HG02798 (cell line): Measurements from ENCODE around the gene FGD1.

ENCODE experiments used
- ATAC-seq: cut with Tn5 transposase; IDR thresholded peaks from one replicate; pipeline ENCODE4 v1.9.1; 2021; ENCODE audit warnings: mild to moderate bottlenecking; ENCODE audit not compliant: unreplicated experiment, poor library complexity

FGD1 gene

GRCh38 chrX:54411732-54412131 lies 84.3 kb downstream of the FGD1 start:
- ATAC-seq: no peak

- no peak for ATAC-seq
Measured at GRCh38 chrX:54407266-54407665, 88.8 kb downstream of the FGD1 start.

GRCh38 chrX:54397113-54397512 lies 98.9 kb downstream of the FGD1 start:
- no peak for ATAC-seq
